ENCODE data around the gene AKAP10.

The AKAP10 gene

GRCh38 chr17:19857640-19858039 is 120.0 kb downstream of the AKAP10 start:
- Histone ChIP-seq H3K27me3 (ENCODE audit: insufficient read depth, low read depth, severe bottlenecking) (no peaks in the 10 kb centered on the region), H3K9me3 (ENCODE audit: severe bottlenecking) (no peaks in the 10 kb centered on the region), H3K4me3 (ENCODE audit: low read depth, low read length) (no peak overlapping the region), H3K27ac (no peak overlapping the region), H3K36me3 (no peaks in the 10 kb centered on the region)
- TF ChIP-seq, protein P1, sequence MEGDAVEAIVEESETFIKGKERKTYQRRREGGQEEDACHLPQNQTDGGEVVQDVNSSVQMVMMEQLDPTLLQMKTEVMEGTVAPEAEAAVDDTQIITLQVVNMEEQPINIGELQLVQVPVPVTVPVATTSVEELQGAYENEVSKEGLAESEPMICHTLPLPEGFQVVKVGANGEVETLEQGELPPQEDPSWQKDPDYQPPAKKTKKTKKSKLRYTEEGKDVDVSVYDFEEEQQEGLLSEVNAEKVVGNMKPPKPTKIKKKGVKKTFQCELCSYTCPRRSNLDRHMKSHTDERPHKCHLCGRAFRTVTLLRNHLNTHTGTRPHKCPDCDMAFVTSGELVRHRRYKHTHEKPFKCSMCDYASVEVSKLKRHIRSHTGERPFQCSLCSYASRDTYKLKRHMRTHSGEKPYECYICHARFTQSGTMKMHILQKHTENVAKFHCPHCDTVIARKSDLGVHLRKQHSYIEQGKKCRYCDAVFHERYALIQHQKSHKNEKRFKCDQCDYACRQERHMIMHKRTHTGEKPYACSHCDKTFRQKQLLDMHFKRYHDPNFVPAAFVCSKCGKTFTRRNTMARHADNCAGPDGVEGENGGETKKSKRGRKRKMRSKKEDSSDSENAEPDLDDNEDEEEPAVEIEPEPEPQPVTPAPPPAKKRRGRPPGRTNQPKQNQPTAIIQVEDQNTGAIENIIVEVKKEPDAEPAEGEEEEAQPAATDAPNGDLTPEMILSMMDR (IDR thresholded peaks at IDR 0.05; ENCODE audit: low read depth, low read length), result no peak
- no peak for DNase-seq
